K562 (cell line): ENCODE data around the gene ANKMY1. TPM values are rescaled to one million over a fixed set of nuclear protein-coding genes. Genes with fewer than 3 reads are reported as not detected.
A peak's percentile ranks its signal among the peaks of the same experiment; 100 is the strongest.

ENCODE experiments used
- CBFA2T3 ChIP-seq: fragments of 450-650 bp; IDR thresholded peaks from 2 replicates; pipeline ENCODE4 v1.6.1; 2017
- CEBPB ChIP-seq: fragments of 450-650 bp; IDR thresholded peaks from 2 replicates; pipeline ENCODE4 v1.6.1; 2016; ENCODE audit warnings: missing genetic modification characterization, missing compliant biosample characterization
- ERF ChIP-seq: fragments of 450-650 bp; formaldehyde crosslinking; IDR thresholded peaks from 2 replicates; pipeline ENCODE4 v1.4.0; 2020; ENCODE audit warnings: mild to moderate bottlenecking, mixed read lengths
- EWSR1 ChIP-seq: fragments of 450-650 bp; IDR thresholded peaks from 2 replicates; pipeline ENCODE4 v1.6.1; 2018; ENCODE audit warnings: borderline replicate concordance, mild to moderate bottlenecking, low read depth, moderate library complexity; ENCODE audit not compliant: partially characterized antibody
- LARP7 ChIP-seq: fragments of 450-650 bp; IDR thresholded peaks from 2 replicates; pipeline ENCODE4 v1.6.1; 2016
- NCOA2 ChIP-seq, 2 experiments: fragments of 450-650 bp; IDR thresholded peaks; 2 replicates each; pipeline ENCODE4 v1.6.1; 2018; ENCODE audit warnings: mild to moderate bottlenecking in 2 of 2, moderate library complexity in 1 of 2; ENCODE audit not compliant: partially characterized antibody in 2 of 2
- PCBP2 ChIP-seq: fragments of 200-400 bp; formaldehyde crosslinking; IDR thresholded peaks from 2 replicates; pipeline ENCODE4 v1.6.1; 2018; ENCODE audit warnings: low read length, low read depth, mild to moderate bottlenecking, moderate library complexity; ENCODE audit not compliant: poor library complexity, severe bottlenecking
- PML ChIP-seq: IDR thresholded peaks from 2 replicates; pipeline ENCODE4 v1.6.1; 2012; ENCODE audit warnings: low read length, inconsistent platforms
- RB1 ChIP-seq: fragments of 450-650 bp; IDR thresholded peaks from 2 replicates; pipeline ENCODE4 v1.6.1; 2017; ENCODE audit warnings: low read depth, mild to moderate bottlenecking
- ZBTB1 ChIP-seq: sonication (generic); formaldehyde crosslinking; IDR thresholded peaks from 2 replicates; pipeline ENCODE4 v1.8.1; 2023; ENCODE audit warnings: missing genetic modification reagents, low read depth, mild to moderate bottlenecking, borderline replicate concordance
- ZNF165 ChIP-seq: fragments of 250-450 bp; sonication (Bioruptor Pico); IDR thresholded peaks from 2 replicates; pipeline ENCODE4 v1.4.0; 2020; ENCODE audit warnings: borderline replicate concordance
- ZNF431 ChIP-seq: sonication (generic); formaldehyde crosslinking; IDR thresholded peaks from 2 replicates; pipeline ENCODE4 v1.8.0; 2022; ENCODE audit warnings: mild to moderate bottlenecking, missing genetic modification reagents
- polyA plus RNA-seq, 8 experiments: library from polyadenylated mRNA; depleted of rRNA in 4 of 8; stranded (reverse) in 5 of 8; unstranded in 3 of 8; fragments of >200 nt; fragmentation: Nextera tagmentation in 2 of 8; fragmentation: Illumina TruSeq in 1 of 8; extraction: Ambion mirVana in 2 of 8; extraction: Trizol in 1 of 8; gene quantifications; 2 replicates each; pipeline versions ENCODE4 v1.2.1 to v1.2.3, GENCODE V29; 2011 to 2014; ENCODE audit warnings: inconsistent platforms in 1 of 8, missing spikeins in 1 of 8
- total RNA-seq, 7 experiments: library from RNA; depleted of rRNA in 6 of 7; stranded (reverse); fragments of >200 nt in 6 of 7; fragmentation: Illumina TruSeq in 2 of 7; extraction: Trizol in 2 of 7; gene quantifications; 2 replicates each; pipeline versions ENCODE4 v1.2.1 to v1.2.3, GENCODE V29; 2011 to 2021; ENCODE audit warnings: low replicate concordance in 1 of 7
- TF ChIP-seq, protein P1 (sequence below): sonication (generic); formaldehyde crosslinking; IDR thresholded peaks from 2 replicates; pipeline ENCODE4 v1.8.1; 2023; ENCODE audit warnings: missing genetic modification reagents, mild to moderate bottlenecking, borderline replicate concordance
- TF ChIP-seq, protein P2 (sequence below): sonication (generic); formaldehyde crosslinking; IDR thresholded peaks from 2 replicates; pipeline ENCODE4 v1.8.0; 2023; ENCODE audit warnings: missing genetic modification reagents, mild to moderate bottlenecking, borderline replicate concordance
- TF ChIP-seq, protein P3 (sequence below): fragments of 450-650 bp; formaldehyde crosslinking; IDR thresholded peaks from 2 replicates; pipeline ENCODE4 v1.4.0; 2022; ENCODE audit warnings: mild to moderate bottlenecking, moderate library complexity

Gene ANKMY1
- total and polyA plus RNA-seq, 9 of the 15 experiments (the other 6 are each of a cell fraction or from before 2014, with no cell fraction given), result 0.75 to 15.1 (median 11.7) TPM

DNA sequence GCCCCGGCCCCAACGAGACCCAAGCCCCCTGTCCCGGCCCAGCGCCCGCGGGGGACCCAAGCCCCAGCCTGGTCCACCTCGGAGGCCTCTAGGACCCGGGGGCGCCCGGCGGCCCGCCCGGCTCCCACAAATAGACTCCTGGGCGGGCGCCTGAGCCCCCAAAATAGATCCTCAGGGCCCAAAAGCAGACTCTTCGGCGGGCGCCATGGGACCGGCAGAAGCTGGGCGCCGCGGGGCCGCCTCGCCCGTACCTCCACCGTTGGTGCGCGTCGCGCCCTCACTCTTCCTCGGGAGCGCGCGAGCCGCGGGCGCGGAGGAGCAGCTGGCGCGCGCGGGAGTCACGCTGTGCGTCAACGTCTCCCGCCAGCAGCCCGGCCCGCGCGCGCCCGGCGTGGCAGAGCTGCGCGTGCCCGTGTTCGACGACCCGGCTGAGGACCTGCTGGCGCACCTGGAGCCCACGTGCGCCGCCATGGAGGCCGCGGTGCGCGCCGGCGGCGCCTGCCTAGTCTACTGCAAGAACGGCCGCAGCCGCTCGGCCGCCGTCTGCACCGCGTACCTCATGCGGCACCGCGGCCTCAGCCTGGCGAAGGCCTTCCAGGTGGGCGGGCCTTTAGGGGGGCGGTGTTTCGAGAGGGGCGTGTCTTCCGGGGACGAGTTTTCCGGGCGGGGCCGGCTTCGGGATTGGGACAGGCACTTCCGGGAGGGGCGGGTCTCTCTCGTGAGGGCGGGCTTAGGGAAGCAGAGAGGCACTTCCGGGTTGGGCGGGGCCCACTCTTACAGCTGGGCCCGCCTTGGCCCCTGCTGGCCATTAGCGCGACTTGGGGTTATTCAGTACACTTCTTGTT is 2.9 kb upstream of the ANKMY1 start (continued):
- TF ChIP-seq, protein P1, sequence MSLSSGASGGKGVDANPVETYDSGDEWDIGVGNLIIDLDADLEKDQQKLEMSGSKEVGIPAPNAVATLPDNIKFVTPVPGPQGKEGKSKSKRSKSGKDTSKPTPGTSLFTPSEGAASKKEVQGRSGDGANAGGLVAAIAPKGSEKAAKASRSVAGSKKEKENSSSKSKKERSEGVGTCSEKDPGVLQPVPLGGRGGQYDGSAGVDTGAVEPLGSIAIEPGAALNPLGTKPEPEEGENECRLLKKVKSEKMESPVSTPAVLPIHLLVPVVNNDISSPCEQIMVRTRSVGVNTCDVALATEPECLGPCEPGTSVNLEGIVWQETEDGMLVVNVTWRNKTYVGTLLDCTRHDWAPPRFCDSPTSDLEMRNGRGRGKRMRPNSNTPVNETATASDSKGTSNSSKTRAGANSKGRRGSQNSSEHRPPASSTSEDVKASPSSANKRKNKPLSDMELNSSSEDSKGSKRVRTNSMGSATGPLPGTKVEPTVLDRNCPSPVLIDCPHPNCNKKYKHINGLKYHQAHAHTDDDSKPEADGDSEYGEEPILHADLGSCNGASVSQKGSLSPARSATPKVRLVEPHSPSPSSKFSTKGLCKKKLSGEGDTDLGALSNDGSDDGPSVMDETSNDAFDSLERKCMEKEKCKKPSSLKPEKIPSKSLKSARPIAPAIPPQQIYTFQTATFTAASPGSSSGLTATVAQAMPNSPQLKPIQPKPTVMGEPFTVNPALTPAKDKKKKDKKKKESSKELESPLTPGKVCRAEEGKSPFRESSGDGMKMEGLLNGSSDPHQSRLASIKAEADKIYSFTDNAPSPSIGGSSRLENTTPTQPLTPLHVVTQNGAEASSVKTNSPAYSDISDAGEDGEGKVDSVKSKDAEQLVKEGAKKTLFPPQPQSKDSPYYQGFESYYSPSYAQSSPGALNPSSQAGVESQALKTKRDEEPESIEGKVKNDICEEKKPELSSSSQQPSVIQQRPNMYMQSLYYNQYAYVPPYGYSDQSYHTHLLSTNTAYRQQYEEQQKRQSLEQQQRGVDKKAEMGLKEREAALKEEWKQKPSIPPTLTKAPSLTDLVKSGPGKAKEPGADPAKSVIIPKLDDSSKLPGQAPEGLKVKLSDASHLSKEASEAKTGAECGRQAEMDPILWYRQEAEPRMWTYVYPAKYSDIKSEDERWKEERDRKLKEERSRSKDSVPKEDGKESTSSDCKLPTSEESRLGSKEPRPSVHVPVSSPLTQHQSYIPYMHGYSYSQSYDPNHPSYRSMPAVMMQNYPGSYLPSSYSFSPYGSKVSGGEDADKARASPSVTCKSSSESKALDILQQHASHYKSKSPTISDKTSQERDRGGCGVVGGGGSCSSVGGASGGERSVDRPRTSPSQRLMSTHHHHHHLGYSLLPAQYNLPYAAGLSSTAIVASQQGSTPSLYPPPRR (CRISPR knock-in tag), result no peak
- TF ChIP-seq ZNF165 (no peak), CBFA2T3 (no peak), RB1 (peak; percentile 84), PML (peak; percentile 30; the same call in 1 of the 2 replicates), NCOA2 (IDR thresholded peaks at IDR 0.05; ENCODE audit: partially characterized antibody in 2 of 2) (no peak), ZNF431 (CRISPR knock-in tag) (peak; percentile 49; the same call in 1 of the 2 replicates), PCBP2 (no peak), ERF (CRISPR knock-in tag) (peak; percentile 37; the same call in 1 of the 2 replicates), CEBPB (tag) (no peak), EWSR1 (no peak), ZBTB1 (CRISPR knock-in tag) (0 out of 2 replicates have a peak, but pooled peaks have one; percentile 25), LARP7 (no peak)
- TF ChIP-seq, protein P2, sequence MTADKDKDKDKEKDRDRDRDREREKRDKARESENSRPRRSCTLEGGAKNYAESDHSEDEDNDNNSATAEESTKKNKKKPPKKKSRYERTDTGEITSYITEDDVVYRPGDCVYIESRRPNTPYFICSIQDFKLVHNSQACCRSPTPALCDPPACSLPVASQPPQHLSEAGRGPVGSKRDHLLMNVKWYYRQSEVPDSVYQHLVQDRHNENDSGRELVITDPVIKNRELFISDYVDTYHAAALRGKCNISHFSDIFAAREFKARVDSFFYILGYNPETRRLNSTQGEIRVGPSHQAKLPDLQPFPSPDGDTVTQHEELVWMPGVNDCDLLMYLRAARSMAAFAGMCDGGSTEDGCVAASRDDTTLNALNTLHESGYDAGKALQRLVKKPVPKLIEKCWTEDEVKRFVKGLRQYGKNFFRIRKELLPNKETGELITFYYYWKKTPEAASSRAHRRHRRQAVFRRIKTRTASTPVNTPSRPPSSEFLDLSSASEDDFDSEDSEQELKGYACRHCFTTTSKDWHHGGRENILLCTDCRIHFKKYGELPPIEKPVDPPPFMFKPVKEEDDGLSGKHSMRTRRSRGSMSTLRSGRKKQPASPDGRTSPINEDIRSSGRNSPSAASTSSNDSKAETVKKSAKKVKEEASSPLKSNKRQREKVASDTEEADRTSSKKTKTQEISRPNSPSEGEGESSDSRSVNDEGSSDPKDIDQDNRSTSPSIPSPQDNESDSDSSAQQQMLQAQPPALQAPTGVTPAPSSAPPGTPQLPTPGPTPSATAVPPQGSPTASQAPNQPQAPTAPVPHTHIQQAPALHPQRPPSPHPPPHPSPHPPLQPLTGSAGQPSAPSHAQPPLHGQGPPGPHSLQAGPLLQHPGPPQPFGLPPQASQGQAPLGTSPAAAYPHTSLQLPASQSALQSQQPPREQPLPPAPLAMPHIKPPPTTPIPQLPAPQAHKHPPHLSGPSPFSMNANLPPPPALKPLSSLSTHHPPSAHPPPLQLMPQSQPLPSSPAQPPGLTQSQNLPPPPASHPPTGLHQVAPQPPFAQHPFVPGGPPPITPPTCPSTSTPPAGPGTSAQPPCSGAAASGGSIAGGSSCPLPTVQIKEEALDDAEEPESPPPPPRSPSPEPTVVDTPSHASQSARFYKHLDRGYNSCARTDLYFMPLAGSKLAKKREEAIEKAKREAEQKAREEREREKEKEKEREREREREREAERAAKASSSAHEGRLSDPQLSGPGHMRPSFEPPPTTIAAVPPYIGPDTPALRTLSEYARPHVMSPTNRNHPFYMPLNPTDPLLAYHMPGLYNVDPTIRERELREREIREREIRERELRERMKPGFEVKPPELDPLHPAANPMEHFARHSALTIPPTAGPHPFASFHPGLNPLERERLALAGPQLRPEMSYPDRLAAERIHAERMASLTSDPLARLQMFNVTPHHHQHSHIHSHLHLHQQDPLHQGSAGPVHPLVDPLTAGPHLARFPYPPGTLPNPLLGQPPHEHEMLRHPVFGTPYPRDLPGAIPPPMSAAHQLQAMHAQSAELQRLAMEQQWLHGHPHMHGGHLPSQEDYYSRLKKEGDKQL (CRISPR knock-in tag), result no peak
- TF ChIP-seq, protein P3, sequence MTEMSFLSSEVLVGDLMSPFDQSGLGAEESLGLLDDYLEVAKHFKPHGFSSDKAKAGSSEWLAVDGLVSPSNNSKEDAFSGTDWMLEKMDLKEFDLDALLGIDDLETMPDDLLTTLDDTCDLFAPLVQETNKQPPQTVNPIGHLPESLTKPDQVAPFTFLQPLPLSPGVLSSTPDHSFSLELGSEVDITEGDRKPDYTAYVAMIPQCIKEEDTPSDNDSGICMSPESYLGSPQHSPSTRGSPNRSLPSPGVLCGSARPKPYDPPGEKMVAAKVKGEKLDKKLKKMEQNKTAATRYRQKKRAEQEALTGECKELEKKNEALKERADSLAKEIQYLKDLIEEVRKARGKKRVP (CRISPR knock-in tag), result no peak
